ENCODE results near the gene GLDC.
"Not testable (repeated sequence)": the region's sequence is repeated elsewhere in the genome, so short reads cannot be mapped to it uniquely, and the experiment has no call there.

GLDC gene

GRCh38 chr9:6543204-6543603 is 102.3 kb downstream of the GLDC start:
- no peaks in the 10 kb centered on the region for H3K4me1 ChIP-seq (ENCODE audit: insufficient read depth, insufficient read length)
- H3K36me3 ChIP-seq (ENCODE audit: insufficient read depth, insufficient read length, low read length): no peaks in the 10 kb centered on the region
- H3K9me3 ChIP-seq (ENCODE audit: insufficient read depth, low read length): no peaks in the 10 kb centered on the region
- no peak overlapping the region for H3K4me3 ChIP-seq (ENCODE audit: insufficient read length, low read depth)
- no peak for DNase-seq (ENCODE audit: low read depth, low spot score)
- no peaks in the 10 kb centered on the region for H3K27me3 ChIP-seq (ENCODE audit: insufficient read depth, insufficient read length)
- TF ChIP-seq YY1 (IDR thresholded peaks at IDR 0.05; ENCODE audit: insufficient read depth, insufficient read length): no peak
- no peak for TF ChIP-seq SUZ12 (IDR thresholded peaks at IDR 0.05; ENCODE audit: extremely low read depth, insufficient read depth, insufficient read length)
- TF ChIP-seq ZNF274 (IDR thresholded peaks at IDR 0.05; ENCODE audit: low read depth, low read length): no peak
- H3K9ac ChIP-seq (ENCODE audit: insufficient read length, low read depth): no peak overlapping the region

- not testable (repeated sequence) for H3K4me3 ChIP-seq (ENCODE audit: insufficient read length, low read depth); DNase-seq (ENCODE audit: low read depth, low spot score); H3K4me1 ChIP-seq (ENCODE audit: insufficient read depth, insufficient read length); H3K27me3 ChIP-seq (ENCODE audit: insufficient read depth, insufficient read length); H3K9ac ChIP-seq (ENCODE audit: insufficient read length, low read depth); H3K9me3 ChIP-seq (ENCODE audit: insufficient read depth, low read length); H3K36me3 ChIP-seq (ENCODE audit: insufficient read depth, insufficient read length, low read length)
Measured at GRCh38 chr9:6542617-6543016, 102.9 kb downstream of the GLDC start.

- H3K36me3 ChIP-seq (ENCODE audit: insufficient read depth, insufficient read length, low read length): peaks cover 3% of the 10 kb centered on the region
- H3K27me3 ChIP-seq (ENCODE audit: insufficient read depth, insufficient read length): no peaks in the 10 kb centered on the region
- no peak overlapping the region for H3K9ac ChIP-seq (ENCODE audit: insufficient read length, low read depth)
- no peaks in the 10 kb centered on the region for H3K9me3 ChIP-seq (ENCODE audit: insufficient read depth, low read length)
- H3K4me3 ChIP-seq (ENCODE audit: insufficient read length, low read depth): no peak overlapping the region
- H3K4me1 ChIP-seq (ENCODE audit: insufficient read depth, insufficient read length): no peaks in the 10 kb centered on the region
- no peak for TF ChIP-seq SUZ12 (IDR thresholded peaks at IDR 0.05; ENCODE audit: extremely low read depth, insufficient read depth, insufficient read length)
- no peak for TF ChIP-seq ZNF274 (IDR thresholded peaks at IDR 0.05; ENCODE audit: low read depth, low read length)
- TF ChIP-seq YY1 (IDR thresholded peaks at IDR 0.05; ENCODE audit: insufficient read depth, insufficient read length): no peak
- DNase-seq (ENCODE audit: low read depth, low spot score): no peak
Measured at GRCh38 chr9:6538666-6539071, 106.9 kb downstream of the GLDC start.

- Histone ChIP-seq H3K4me1 (ENCODE audit: insufficient read depth, insufficient read length) (no peaks in the 10 kb centered on the region), H3K27me3 (ENCODE audit: insufficient read depth, insufficient read length) (no peaks in the 10 kb centered on the region), H3K4me3 (ENCODE audit: insufficient read length, low read depth) (no peak overlapping the region), H3K9me3 (ENCODE audit: insufficient read depth, low read length) (no peaks in the 10 kb centered on the region), H3K36me3 (ENCODE audit: insufficient read depth, insufficient read length, low read length) (peaks cover 3% of the 10 kb centered on the region), H3K9ac (ENCODE audit: insufficient read length, low read depth) (no peak overlapping the region)
- TF ChIP-seq YY1 (IDR thresholded peaks at IDR 0.05; ENCODE audit: insufficient read depth, insufficient read length) (no peak), ZNF274 (IDR thresholded peaks at IDR 0.05; ENCODE audit: low read depth, low read length) (no peak), SUZ12 (IDR thresholded peaks at IDR 0.05; ENCODE audit: extremely low read depth, insufficient read depth, insufficient read length) (no peak)
- DNase-seq (ENCODE audit: low read depth, low spot score): no peak
Measured at GRCh38 chr9:6535594-6535993, 109.9 kb downstream of the GLDC start.

GRCh38 chr9:6525326-6526045 is 120.0 kb downstream of the GLDC start:
- TF ChIP-seq YY1 (IDR thresholded peaks at IDR 0.05; ENCODE audit: insufficient read depth, insufficient read length) (no peak), ZNF274 (IDR thresholded peaks at IDR 0.05; ENCODE audit: low read depth, low read length) (no peak), SUZ12 (IDR thresholded peaks at IDR 0.05; ENCODE audit: extremely low read depth, insufficient read depth, insufficient read length) (no peak)
- Histone ChIP-seq H3K4me3 (ENCODE audit: insufficient read length, low read depth) (no peak overlapping the region), H3K9me3 (ENCODE audit: insufficient read depth, low read length) (no peaks in the 10 kb centered on the region), H3K27me3 (ENCODE audit: insufficient read depth, insufficient read length) (no peaks in the 10 kb centered on the region), H3K36me3 (ENCODE audit: insufficient read depth, insufficient read length, low read length) (no peaks in the 10 kb centered on the region), H3K9ac (ENCODE audit: insufficient read length, low read depth) (no peak overlapping the region), H3K4me1 (ENCODE audit: insufficient read depth, insufficient read length) (peaks cover 4% of the 10 kb centered on the region)
- no peak for DNase-seq (ENCODE audit: low read depth, low spot score)

GRCh38 chr9:6522263-6522662 is 123.3 kb downstream of the GLDC start:
- DNase-seq (ENCODE audit: low read depth, low spot score): no peak
- Histone ChIP-seq H3K4me3 (ENCODE audit: insufficient read length, low read depth) (no peak overlapping the region), H3K27me3 (ENCODE audit: insufficient read depth, insufficient read length) (no peaks in the 10 kb centered on the region), H3K4me1 (ENCODE audit: insufficient read depth, insufficient read length) (no peaks in the 10 kb centered on the region), H3K36me3 (ENCODE audit: insufficient read depth, insufficient read length, low read length) (no peaks in the 10 kb centered on the region), H3K9ac (ENCODE audit: insufficient read length, low read depth) (no peak overlapping the region), H3K9me3 (ENCODE audit: insufficient read depth, low read length) (no peaks in the 10 kb centered on the region)
- no peak for TF ChIP-seq SUZ12 (IDR thresholded peaks at IDR 0.05; ENCODE audit: extremely low read depth, insufficient read depth, insufficient read length)
- no peak for TF ChIP-seq ZNF274 (IDR thresholded peaks at IDR 0.05; ENCODE audit: low read depth, low read length)
- no peak for TF ChIP-seq YY1 (IDR thresholded peaks at IDR 0.05; ENCODE audit: insufficient read depth, insufficient read length)

- no peak overlapping the region for H3K9ac ChIP-seq (ENCODE audit: insufficient read length, low read depth)
- no peaks in the 10 kb centered on the region; the same call in 1 of the 2 replicates for H3K9me3 ChIP-seq (ENCODE audit: insufficient read depth, low read length)
- DNase-seq (ENCODE audit: low read depth, low spot score): no peak
- TF ChIP-seq ZNF274 (IDR thresholded peaks at IDR 0.05; ENCODE audit: low read depth, low read length) (no peak), SUZ12 (IDR thresholded peaks at IDR 0.05; ENCODE audit: extremely low read depth, insufficient read depth, insufficient read length) (no peak), YY1 (IDR thresholded peaks at IDR 0.05; ENCODE audit: insufficient read depth, insufficient read length) (no peak)
- H3K36me3 ChIP-seq (ENCODE audit: insufficient read depth, insufficient read length, low read length): peaks cover 17% of the 10 kb centered on the region
- no peaks in the 10 kb centered on the region for H3K27me3 ChIP-seq (ENCODE audit: insufficient read depth, insufficient read length)
- H3K4me3 ChIP-seq (ENCODE audit: insufficient read length, low read depth): no peak overlapping the region
- no peaks in the 10 kb centered on the region for H3K4me1 ChIP-seq (ENCODE audit: insufficient read depth, insufficient read length)
Measured at GRCh38 chr9:6512085-6512657, 133.4 kb downstream of the GLDC start.

All from NT2/D1 (cell line).